Measurements from ENCODE around the gene GNB5.
A peak's percentile ranks its signal among the peaks of the same experiment; 100 is the strongest.

GNB5 gene

DNA sequence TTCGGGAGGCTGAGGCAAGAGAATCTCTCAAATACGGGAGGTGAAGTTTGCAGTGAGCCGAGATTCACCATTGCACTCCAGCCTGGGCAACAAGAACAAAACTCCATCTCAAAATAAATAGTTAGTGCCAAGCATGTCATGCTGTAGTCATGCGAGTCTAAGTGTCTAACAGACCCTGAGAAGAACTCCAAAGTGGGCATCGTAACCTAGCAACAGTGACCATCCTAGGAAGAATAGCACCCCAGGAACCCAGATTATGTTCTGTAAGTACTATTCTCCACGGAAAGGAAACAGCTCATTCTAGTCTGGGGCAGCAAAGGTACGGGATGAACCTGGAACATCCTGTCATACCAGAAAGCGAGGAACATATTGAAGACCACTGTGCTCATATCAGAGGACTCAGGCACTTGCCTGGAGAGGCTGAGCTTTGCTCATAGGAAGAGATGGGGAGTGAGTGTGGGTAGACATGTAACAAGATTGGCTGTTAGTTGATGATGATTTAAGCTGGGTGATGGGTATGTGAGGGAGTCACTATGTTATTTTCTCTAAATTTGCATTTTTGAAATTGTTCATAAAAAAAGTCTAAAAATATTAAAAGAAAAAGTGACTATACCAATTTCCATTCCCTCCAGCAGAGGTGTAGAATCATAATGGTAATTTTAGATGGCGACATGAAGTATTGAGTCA is 110.3 kb downstream of the GNB5 start:
- no peaks in the 10 kb centered on the region for H3K4me1 ChIP-seq (ENCODE audit: control insufficient read depth, low read depth, low read length)
- H2AK5ac ChIP-seq (ENCODE audit: low read length), result no peak overlapping the region
- no peak overlapping the region for H2BK15ac ChIP-seq (replicated peaks; ENCODE audit: low read depth)
- H3K9ac ChIP-seq (ENCODE audit: low read length), result no peak overlapping the region
- H3K79me2 ChIP-seq (ENCODE audit: control insufficient read depth, insufficient read depth, low read length), result no peaks in the 10 kb centered on the region
- no peak overlapping the region for H4K5ac ChIP-seq (ENCODE audit: low read length)
- DNase-seq, result no peak
- no peak overlapping the region for H2BK120ac ChIP-seq (ENCODE audit: low read depth, low read length)
- no peak overlapping the region for H3K18ac ChIP-seq (ENCODE audit: low read length)
- no peak overlapping the region for H2BK5ac ChIP-seq (ENCODE audit: low read length)
- no peaks in the 10 kb centered on the region for H3K27me3 ChIP-seq (ENCODE audit: insufficient read depth, low read length, poor library complexity)
- no peak overlapping the region for H3K4me2 ChIP-seq (ENCODE audit: low read length)
- H3K4me3 ChIP-seq (ENCODE audit: low read length), result no peak overlapping the region
- H3K4ac ChIP-seq (ENCODE audit: low read depth, low read length), result no peak overlapping the region
- H3K27ac ChIP-seq (ENCODE audit: low read depth, low read length), result no peak overlapping the region
- H3K56ac ChIP-seq (ENCODE audit: low read length), result no peak overlapping the region
- H3K36me3 ChIP-seq (ENCODE audit: control insufficient read depth, insufficient read depth, low read length), result no peaks in the 10 kb centered on the region
- H3K23ac ChIP-seq (ENCODE audit: low read length), result no peak overlapping the region
- no peak overlapping the region for H4K8ac ChIP-seq (ENCODE audit: low read depth, low read length)
- no CpG with 5 or more reads among the region's 9 CpGs for WGBS (ENCODE audit: extremely low coverage, insufficient coverage, low lambda C conversion rate)
- no peaks in the 10 kb centered on the region for H3K79me1 ChIP-seq (ENCODE audit: low read length)

DNA sequence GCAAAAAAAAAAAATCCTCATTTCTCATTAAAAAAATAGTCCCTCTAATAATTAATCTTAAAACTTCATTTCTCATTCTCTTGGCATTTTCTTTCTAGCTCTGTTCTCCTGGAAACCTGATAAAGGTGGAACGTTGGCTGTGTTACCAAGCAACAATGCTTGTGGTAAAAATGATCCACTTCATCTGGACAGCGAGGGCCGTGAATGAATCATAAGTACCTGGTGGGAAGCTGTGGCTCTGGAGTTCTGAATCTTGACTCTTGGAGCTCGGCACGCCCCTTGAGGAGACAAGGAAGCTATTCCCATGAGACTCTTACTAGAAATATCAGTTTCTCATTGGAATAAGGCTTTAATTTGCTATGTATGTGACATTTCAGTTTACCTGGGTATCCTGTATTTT is 111.2 kb downstream of the GNB5 start:
- no peak overlapping the region for H3K27ac ChIP-seq (ENCODE audit: low read depth, low read length)
- H3K4me1 ChIP-seq (ENCODE audit: control insufficient read depth, low read depth, low read length), result no peaks in the 10 kb centered on the region
- no peaks in the 10 kb centered on the region for H3K79me1 ChIP-seq (ENCODE audit: low read length)
- H2BK5ac ChIP-seq (ENCODE audit: low read length), result no peak overlapping the region
- H3K36me3 ChIP-seq (ENCODE audit: control insufficient read depth, insufficient read depth, low read length), result no peaks in the 10 kb centered on the region
- no peak overlapping the region for H3K56ac ChIP-seq (ENCODE audit: low read length)
- H4K8ac ChIP-seq (ENCODE audit: low read depth, low read length), result no peak overlapping the region
- no peaks in the 10 kb centered on the region for H3K27me3 ChIP-seq (ENCODE audit: insufficient read depth, low read length, poor library complexity)
- no CpG with 5 or more reads among the region's 5 CpGs for WGBS (ENCODE audit: extremely low coverage, insufficient coverage, low lambda C conversion rate)
- H3K4ac ChIP-seq (ENCODE audit: low read depth, low read length), result no peak overlapping the region
- no peak overlapping the region for H2AK5ac ChIP-seq (ENCODE audit: low read length)
- H3K9ac ChIP-seq (ENCODE audit: low read length), result no peak overlapping the region
- H3K23ac ChIP-seq (ENCODE audit: low read length), result no peak overlapping the region
- DNase-seq, result no peak
- H3K79me2 ChIP-seq (ENCODE audit: control insufficient read depth, insufficient read depth, low read length), result no peaks in the 10 kb centered on the region
- H3K4me2 ChIP-seq (ENCODE audit: low read length), result no peak overlapping the region
- no peak overlapping the region for H2BK120ac ChIP-seq (ENCODE audit: low read depth, low read length)
- H4K5ac ChIP-seq (ENCODE audit: low read length), result no peak overlapping the region
- H3K4me3 ChIP-seq (ENCODE audit: low read length), result no peak overlapping the region
- no peak overlapping the region for H2BK15ac ChIP-seq (replicated peaks; ENCODE audit: low read depth)
- H3K18ac ChIP-seq (ENCODE audit: low read length), result no peak overlapping the region

DNA sequence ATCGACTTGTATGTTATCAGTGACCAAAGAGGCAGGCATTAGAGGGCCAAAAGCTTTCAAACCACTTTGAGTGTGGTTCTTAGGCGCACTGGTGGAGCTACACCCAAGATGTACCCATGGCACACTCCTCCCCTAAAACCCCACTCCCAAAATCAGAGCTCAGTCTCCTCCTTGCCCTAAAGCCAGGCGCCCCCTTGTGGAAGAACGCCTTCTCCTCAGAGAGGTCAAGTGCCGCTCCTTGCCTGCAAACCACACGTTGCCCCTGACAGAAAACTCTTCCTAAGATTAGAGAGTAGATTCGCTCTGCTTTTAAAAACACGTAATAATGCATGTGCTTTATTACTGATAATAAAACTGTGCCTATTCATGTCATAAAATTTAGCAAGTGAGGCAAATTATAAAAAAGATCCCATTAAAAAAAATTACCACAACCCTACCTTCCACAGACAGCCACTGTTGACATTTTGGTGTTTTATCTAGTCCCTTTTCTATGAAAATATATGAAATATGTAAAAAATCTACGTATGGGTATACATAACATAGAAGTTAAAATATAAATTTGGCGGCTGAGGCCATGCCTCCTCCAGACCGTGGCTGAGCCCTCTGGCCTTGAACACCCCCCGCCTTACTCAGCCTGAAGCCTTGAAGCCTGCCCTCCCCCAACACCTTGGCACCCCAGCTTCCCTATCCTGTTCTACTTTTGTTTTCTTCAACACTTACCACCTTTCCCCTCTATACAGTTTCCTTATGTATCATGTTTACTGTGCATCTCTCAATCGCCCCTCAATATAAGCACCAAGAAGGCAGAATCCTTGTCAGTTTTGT is 112.1 kb downstream of the GNB5 start:
- Histone ChIP-seq H3K79me1 (ENCODE audit: low read length) (no peaks in the 10 kb centered on the region), H3K27ac (ENCODE audit: low read depth, low read length) (no peak overlapping the region), H3K4me3 (ENCODE audit: low read length) (no peak overlapping the region), H3K18ac (ENCODE audit: low read length) (no peak overlapping the region), H2BK15ac (replicated peaks; ENCODE audit: low read depth) (no peak overlapping the region), H3K4ac (ENCODE audit: low read depth, low read length) (no peak overlapping the region), H3K4me2 (ENCODE audit: low read length) (no peak overlapping the region), H2BK120ac (ENCODE audit: low read depth, low read length) (no peak overlapping the region), H3K9ac (ENCODE audit: low read length) (no peak overlapping the region), H3K79me2 (ENCODE audit: control insufficient read depth, insufficient read depth, low read length) (no peaks in the 10 kb centered on the region), H2AK5ac (ENCODE audit: low read length) (no peak overlapping the region), H3K36me3 (ENCODE audit: control insufficient read depth, insufficient read depth, low read length) (no peaks in the 10 kb centered on the region), H3K4me1 (ENCODE audit: control insufficient read depth, low read depth, low read length) (no peaks in the 10 kb centered on the region), H2BK5ac (ENCODE audit: low read length) (no peak overlapping the region), H3K56ac (ENCODE audit: low read length) (no peak overlapping the region), H3K27me3 (ENCODE audit: insufficient read depth, low read length, poor library complexity) (no peaks in the 10 kb centered on the region), H4K5ac (ENCODE audit: low read length) (no peak overlapping the region), H3K23ac (ENCODE audit: low read length) (no peak overlapping the region), H4K8ac (ENCODE audit: low read depth, low read length) (no peak overlapping the region)
- DNase-seq, result peak; percentile 82
- no CpG with 5 or more reads among the region's 13 CpGs for WGBS (ENCODE audit: extremely low coverage, insufficient coverage, low lambda C conversion rate)

DNA sequence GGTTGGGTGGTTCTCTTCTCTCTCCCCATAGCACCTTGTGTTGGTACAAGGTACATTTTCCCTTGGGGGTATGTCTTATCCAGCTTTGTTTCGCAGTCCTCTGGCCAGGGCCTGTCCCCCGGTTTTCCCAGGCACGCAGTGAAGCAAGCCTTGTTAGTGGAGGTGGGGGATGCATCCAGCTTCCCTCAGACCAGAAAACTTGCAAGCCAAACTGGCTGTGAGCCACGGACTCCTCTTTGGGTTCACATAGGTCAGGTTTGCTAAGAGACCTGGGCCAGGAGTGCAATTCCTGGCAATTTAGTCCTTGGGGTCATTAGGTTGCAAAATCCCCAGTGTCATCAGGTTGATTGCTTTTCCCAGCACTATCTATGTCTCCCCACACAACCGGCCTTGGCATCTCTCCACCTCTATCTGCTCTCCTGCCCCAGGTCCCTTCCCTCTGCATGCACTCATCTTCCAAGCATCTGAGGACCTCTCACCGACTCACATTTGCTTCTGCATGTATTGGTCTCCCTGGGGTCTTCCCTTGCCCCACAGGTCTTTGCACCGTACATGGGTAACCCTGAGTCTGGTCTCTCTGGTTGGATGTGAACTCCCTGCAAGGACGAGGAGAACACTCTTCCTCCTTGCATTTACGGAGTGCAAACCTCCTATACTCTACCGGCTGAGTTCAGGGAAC is 112.9 kb downstream of the GNB5 start:
- no peak overlapping the region for H2BK120ac ChIP-seq (ENCODE audit: low read depth, low read length)
- H3K56ac ChIP-seq (ENCODE audit: low read length), result no peak overlapping the region
- no peak overlapping the region for H3K18ac ChIP-seq (ENCODE audit: low read length)
- no peaks in the 10 kb centered on the region for H3K4me1 ChIP-seq (ENCODE audit: control insufficient read depth, low read depth, low read length)
- H3K27me3 ChIP-seq (ENCODE audit: insufficient read depth, low read length, poor library complexity), result no peaks in the 10 kb centered on the region
- H3K36me3 ChIP-seq (ENCODE audit: control insufficient read depth, insufficient read depth, low read length), result no peaks in the 10 kb centered on the region
- H2BK15ac ChIP-seq (replicated peaks; ENCODE audit: low read depth), result no peak overlapping the region
- H3K4ac ChIP-seq (ENCODE audit: low read depth, low read length), result no peak overlapping the region
- H2AK5ac ChIP-seq (ENCODE audit: low read length), result no peak overlapping the region
- DNase-seq, result no peak
- WGBS (ENCODE audit: extremely low coverage, insufficient coverage, low lambda C conversion rate), result no CpG with 5 or more reads among the region's 10 CpGs
- H3K79me2 ChIP-seq (ENCODE audit: control insufficient read depth, insufficient read depth, low read length), result no peaks in the 10 kb centered on the region
- H3K27ac ChIP-seq (ENCODE audit: low read depth, low read length), result no peak overlapping the region
- H4K8ac ChIP-seq (ENCODE audit: low read depth, low read length), result no peak overlapping the region
- no peak overlapping the region for H3K9ac ChIP-seq (ENCODE audit: low read length)
- H4K5ac ChIP-seq (ENCODE audit: low read length), result no peak overlapping the region
- no peak overlapping the region for H3K4me2 ChIP-seq (ENCODE audit: low read length)
- H3K23ac ChIP-seq (ENCODE audit: low read length), result no peak overlapping the region
- H2BK5ac ChIP-seq (ENCODE audit: low read length), result no peak overlapping the region
- no peak overlapping the region for H3K4me3 ChIP-seq (ENCODE audit: low read length)
- no peaks in the 10 kb centered on the region for H3K79me1 ChIP-seq (ENCODE audit: low read length)

DNA sequence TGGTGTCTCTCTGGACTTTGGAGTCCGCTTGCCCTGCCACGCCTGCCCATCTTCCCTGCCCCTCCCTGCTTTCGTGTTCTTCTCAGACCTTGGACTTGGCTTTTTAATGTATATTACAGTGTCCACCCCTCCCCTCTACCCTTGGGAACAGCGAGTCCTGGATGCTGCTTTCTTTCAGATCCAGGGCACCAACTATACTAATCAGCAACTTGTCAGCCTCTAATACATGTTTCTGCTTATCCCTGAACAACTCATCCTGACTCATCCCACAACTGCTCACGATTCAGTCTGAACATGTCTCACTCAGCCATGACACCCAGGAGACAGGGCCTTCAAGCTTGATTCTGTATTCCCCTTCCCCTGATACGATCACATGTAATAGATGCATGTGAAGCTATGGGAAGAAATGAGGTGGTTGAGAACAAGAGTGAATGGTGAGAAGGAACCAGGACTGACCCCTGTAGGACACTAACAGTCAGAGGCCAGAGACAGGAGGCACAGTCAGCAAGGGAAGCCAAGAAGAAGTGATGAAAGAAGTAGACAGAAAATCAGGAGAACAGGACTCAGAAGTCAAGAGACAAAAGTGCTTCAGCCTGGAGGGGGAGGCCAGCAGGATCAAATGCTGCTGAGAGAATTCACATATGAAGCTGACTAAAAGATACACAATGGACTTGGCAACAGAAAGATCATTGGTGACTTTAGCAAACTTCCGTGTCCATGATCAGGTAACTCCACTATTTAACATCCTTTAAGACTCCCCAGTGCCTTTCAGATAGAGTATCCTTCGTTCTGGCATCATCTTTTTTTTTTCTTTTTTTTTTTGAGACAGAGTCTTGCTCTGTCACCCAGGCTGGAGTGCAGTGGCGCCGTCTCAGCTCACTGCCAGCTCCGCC is 114.1 kb downstream of the GNB5 start:
- WGBS (ENCODE audit: extremely low coverage, insufficient coverage, low lambda C conversion rate), result no CpG with 5 or more reads among the region's 11 CpGs
- DNase-seq, result peak; percentile 13
- no peak overlapping the region for H2BK5ac ChIP-seq (ENCODE audit: low read length)

More for the DNA sequence above, 114.1 kb downstream of the GNB5 start:
- no peak overlapping the region for H2BK120ac ChIP-seq (ENCODE audit: low read depth, low read length)
- no peak overlapping the region for H2BK15ac ChIP-seq (replicated peaks; ENCODE audit: low read depth)
- no peak overlapping the region for H3K56ac ChIP-seq (ENCODE audit: low read length)
- H3K4me1 ChIP-seq (ENCODE audit: control insufficient read depth, low read depth, low read length), result no peaks in the 10 kb centered on the region
- H3K9ac ChIP-seq (ENCODE audit: low read length), result no peak overlapping the region
- no peaks in the 10 kb centered on the region for H3K27me3 ChIP-seq (ENCODE audit: insufficient read depth, low read length, poor library complexity)
- H3K23ac ChIP-seq (ENCODE audit: low read length), result no peak overlapping the region
- no peak overlapping the region for H3K4me3 ChIP-seq (ENCODE audit: low read length)
- H3K4ac ChIP-seq (ENCODE audit: low read depth, low read length), result no peak overlapping the region
- H3K27ac ChIP-seq (ENCODE audit: low read depth, low read length), result no peak overlapping the region
- no peak overlapping the region for H2AK5ac ChIP-seq (ENCODE audit: low read length)
- H4K8ac ChIP-seq (ENCODE audit: low read depth, low read length), result no peak overlapping the region
- no peak overlapping the region for H3K18ac ChIP-seq (ENCODE audit: low read length)
- no peaks in the 10 kb centered on the region for H3K79me1 ChIP-seq (ENCODE audit: low read length)
- H3K79me2 ChIP-seq (ENCODE audit: control insufficient read depth, insufficient read depth, low read length), result no peaks in the 10 kb centered on the region
- no peak overlapping the region for H4K5ac ChIP-seq (ENCODE audit: low read length)
- no peak overlapping the region for H3K4me2 ChIP-seq (ENCODE audit: low read length)
- no peaks in the 10 kb centered on the region for H3K36me3 ChIP-seq (ENCODE audit: control insufficient read depth, insufficient read depth, low read length)

Data from mesendoderm (in vitro differentiated cells).